HepG2 (cell line): Measurements from ENCODE around the gene FAM222A.

Source experiments
- CTCF ChIP-seq: sonication (generic); formaldehyde crosslinking; IDR thresholded peaks from 2 replicates; pipeline ENCODE4 v1.5.0; 2020; ENCODE audit warnings: mild to moderate bottlenecking, missing genetic modification reagents, moderate library complexity
- EED ChIP-seq: sonication (generic); formaldehyde crosslinking; IDR thresholded peaks from 2 replicates; pipeline ENCODE4 v1.5.0; 2020; ENCODE audit warnings: mild to moderate bottlenecking, missing genetic modification reagents
- ELF4 ChIP-seq: sonication (generic); formaldehyde crosslinking; IDR thresholded peaks from 2 replicates; pipeline ENCODE4 v1.5.0; 2020; ENCODE audit warnings: missing genetic modification reagents, mild to moderate bottlenecking, moderate library complexity, borderline replicate concordance
- ESRRA ChIP-seq: sonication (generic); formaldehyde crosslinking; IDR thresholded peaks from 2 replicates; pipeline ENCODE4 v1.5.1; 2020; ENCODE audit warnings: mild to moderate bottlenecking, low read depth, missing genetic modification reagents
- JUN ChIP-seq: sonication (generic); formaldehyde crosslinking; IDR thresholded peaks from 2 replicates; pipeline ENCODE4 v1.4.0; 2020; ENCODE audit warnings: mild to moderate bottlenecking, missing genetic modification reagents
- NFKBIZ ChIP-seq: IDR thresholded peaks from 2 replicates; pipeline ENCODE4 v1.6.1; 2018; ENCODE audit warnings: missing genetic modification reagents, missing compliant biosample characterization
- ZNF24 ChIP-seq: fragments of 450-650 bp; IDR thresholded peaks from 2 replicates; pipeline ENCODE4 v1.6.1; 2017; ENCODE audit warnings: antibody characterized with exemption, mild to moderate bottlenecking
- ZNF530 ChIP-seq: sonication (generic); formaldehyde crosslinking; IDR thresholded peaks from 2 replicates; pipeline ENCODE4 v1.5.0; 2020; ENCODE audit warnings: low read depth, mild to moderate bottlenecking, missing genetic modification reagents
- ZNF768 ChIP-seq: sonication (generic); formaldehyde crosslinking; IDR thresholded peaks from 2 replicates; pipeline ENCODE4 v1.4.0; 2020; ENCODE audit warnings: missing genetic modification reagents

GRCh38 chr12:109695961-109696461 is 17.6 kb upstream of the FAM222A start:
- TF ChIP-seq ESRRA = no peak
- TF ChIP-seq CTCF (CRISPR knock-in tag) = no peak
- TF ChIP-seq ZNF24 = no peak
- TF ChIP-seq JUN = no peak
- TF ChIP-seq ZNF768 (CRISPR knock-in tag) = no peak
- TF ChIP-seq EED (CRISPR knock-in tag) = no peak
- no peak for TF ChIP-seq NFKBIZ (CRISPR knock-in tag)
- TF ChIP-seq ZNF530 (CRISPR knock-in tag) = no peak
- no peak for TF ChIP-seq ELF4
